HG02759 (cell line): Measurements from ENCODE around the gene PRDM16.
"Not testable (repeated sequence)": the region's sequence is repeated elsewhere in the genome, so short reads cannot be mapped to it uniquely, and the experiment has no call there.

ENCODE experiments used
- ATAC-seq: cut with Tn5 transposase; IDR thresholded peaks from one replicate; pipeline ENCODE4 v1.9.1; 2021; ENCODE audit warnings: mild to moderate bottlenecking, moderate library complexity; ENCODE audit not compliant: unreplicated experiment

The PRDM16 gene

GRCh38 chr1:3270403-3271245, 201.6 kb downstream of the PRDM16 start:
- ATAC-seq, result no peak

DNA sequence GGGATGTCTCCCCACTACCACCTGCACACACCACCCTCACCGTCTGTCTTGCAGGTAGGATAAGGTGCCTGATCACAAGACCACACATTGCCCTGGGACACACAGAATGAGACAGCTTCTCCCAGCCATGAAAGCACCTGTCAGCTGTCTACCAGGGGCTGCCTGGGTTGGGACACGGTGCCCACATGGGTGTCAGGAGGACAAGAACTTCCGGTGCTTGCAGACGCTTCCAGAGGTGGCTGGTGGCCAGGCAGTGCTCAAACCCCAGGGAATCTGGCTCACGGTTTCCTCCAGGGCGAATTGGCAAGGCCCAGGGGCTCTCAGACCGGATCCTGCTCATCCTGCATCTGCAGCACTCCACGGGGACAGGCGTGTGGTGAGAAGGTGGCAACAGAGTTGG, 202.9 kb downstream of the PRDM16 start:
- ATAC-seq, result no peak

GRCh38 chr1:3272321-3273045, 203.5 kb downstream of the PRDM16 start:
- no peak for ATAC-seq

- ATAC-seq, result no peak
Measured at GRCh38 chr1:3273447-3273846, 204.4 kb downstream of the PRDM16 start.

- no peak for ATAC-seq
Measured at GRCh38 chr1:3274972-3275371, 206.0 kb downstream of the PRDM16 start.

DNA sequence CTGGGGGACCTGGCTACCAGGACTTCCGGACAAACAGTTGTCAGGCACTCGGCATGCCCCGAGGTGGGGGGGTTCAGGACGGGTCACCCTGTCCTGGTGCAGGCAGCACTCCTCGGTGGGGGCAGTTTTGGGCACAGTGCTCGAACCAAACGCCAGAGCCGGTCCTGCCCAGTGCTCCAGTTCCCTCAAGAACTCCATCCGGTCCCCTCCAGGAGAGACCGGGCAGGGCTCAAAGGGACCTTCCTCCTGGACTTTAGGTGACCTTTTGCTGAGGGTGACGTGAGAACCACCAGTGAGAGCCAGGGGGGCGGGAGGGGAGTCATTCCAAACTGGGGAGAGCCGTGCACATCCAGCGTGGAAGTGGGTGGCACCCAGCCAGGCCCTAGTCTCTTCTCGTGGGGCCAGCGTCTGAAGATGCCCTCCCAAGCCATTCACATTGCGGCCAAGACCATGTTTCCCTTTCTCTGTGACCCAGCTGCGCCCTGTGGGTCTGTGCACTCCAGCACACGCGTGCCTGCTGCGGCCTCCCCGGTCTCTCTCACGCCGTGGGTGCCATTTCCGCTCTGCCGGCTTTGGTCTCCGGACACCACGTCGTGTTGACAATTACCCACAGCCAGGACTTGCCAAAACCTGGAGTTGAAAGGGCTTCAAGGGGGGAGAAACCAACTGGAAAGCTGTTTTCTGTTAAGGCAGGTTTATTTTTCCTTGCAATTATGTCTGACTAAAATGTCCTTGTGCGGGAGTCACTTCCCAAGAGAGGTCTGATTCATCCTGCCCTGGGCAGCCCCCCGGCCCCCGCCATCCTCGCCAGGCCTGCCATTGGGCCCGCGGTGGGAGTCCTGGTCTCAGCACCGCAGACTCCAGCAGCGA, 206.7 kb downstream of the PRDM16 start:
- no peak for ATAC-seq

DNA sequence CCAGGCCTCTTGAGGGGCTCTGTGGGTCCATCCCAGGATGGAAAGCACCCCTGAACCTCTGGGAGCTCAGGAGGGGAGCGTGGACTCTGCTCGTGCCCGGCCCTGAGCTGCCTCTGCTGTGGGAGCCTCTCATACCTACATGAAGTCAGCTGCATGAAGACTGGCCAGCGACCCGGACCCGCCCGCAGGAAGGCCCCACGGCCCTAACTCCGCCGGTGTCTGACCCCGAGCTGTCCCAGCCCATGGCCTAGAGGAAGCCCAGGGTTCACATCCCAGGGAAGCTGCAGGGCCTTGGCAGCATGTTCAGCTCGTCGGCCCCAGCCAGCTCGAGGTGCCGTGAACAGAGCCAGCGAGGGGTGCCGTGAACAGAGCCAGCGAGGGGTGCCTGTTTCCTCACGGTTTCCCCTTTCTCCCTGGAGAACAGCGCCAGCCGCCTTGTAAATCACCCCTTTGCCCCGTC, 207.4 kb downstream of the PRDM16 start:
- ATAC-seq, result no peak

DNA sequence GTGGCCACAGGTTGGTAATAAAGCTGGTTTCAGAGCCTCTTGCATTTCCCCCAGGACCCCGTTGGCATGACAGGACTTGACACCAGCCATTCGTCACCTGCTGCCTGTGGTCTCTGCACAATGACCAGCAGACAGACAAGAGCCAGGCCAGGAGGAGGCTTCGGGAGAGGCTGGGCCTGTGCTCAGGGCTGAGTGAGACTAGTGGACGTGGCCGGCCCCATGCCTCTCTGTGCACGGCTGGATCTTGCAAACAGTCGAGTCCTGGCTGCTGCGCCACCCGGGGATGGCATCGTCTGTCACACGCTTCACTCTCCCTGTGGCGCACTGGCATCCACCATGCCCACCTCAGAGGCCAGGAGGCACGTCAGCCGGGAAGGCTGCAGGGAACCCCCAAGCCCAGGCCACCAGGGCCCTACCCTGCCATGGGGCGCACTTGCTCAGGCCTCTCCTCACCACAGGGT, 208.0 kb downstream of the PRDM16 start:
- no peak for ATAC-seq

DNA sequence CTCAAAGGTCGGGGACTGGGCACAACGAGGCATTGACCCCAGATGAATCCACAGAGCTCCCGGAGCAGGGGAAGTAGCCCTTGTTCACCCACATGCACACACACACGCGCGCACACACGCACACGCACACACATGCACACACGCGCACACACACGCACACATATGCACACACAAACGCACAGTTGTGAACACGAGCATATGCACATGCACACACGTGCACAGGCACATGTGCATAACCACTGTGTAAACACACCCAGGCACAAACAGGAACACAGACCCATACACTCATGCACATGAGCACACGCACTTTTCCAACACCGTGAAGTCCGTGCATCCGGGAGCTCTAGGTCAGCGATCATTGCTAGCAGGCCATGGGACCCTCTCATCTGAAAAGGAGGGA, 208.6 kb downstream of the PRDM16 start:
- no peak for ATAC-seq

DNA sequence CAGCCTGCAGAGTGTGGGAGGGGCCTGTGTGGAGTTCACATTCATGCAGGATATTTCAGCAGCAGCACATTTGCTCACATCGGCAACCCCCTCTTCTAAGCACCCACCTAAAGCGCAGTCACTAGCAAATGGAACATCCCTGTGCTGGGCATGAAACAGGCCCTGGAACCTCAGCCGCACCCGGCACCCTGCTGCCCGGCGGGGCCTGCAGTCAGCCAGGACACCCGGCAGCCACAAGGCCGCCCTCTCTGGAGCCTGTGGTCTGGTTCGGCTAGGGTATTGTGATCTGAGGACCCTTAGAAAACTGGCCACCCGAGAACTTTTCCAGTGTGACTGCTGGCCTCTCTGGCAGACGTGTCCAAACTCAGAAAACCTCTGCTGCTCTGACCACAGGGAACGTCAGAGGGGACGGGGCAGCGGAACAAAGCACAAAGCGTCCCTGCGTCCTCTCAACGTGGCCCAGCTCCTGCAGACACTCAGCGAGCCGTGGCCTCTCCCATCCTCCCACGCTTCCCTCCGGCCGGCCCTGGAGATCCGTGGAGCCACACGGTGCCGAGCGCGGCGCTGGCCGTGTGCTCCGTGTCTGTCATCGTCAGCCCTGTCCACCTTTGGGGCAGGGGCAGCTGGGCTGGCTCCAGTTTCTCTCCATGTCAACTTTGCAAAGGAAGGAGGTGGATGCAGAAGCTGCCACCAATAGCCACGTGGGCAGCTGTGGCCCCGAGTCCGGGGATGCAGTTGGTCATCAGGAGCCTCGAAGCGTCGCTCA, 209.6 kb downstream of the PRDM16 start:
- ATAC-seq, result no peak

GRCh38 chr1:3279182-3279470, 210.1 kb downstream of the PRDM16 start:
- no peak for ATAC-seq

DNA sequence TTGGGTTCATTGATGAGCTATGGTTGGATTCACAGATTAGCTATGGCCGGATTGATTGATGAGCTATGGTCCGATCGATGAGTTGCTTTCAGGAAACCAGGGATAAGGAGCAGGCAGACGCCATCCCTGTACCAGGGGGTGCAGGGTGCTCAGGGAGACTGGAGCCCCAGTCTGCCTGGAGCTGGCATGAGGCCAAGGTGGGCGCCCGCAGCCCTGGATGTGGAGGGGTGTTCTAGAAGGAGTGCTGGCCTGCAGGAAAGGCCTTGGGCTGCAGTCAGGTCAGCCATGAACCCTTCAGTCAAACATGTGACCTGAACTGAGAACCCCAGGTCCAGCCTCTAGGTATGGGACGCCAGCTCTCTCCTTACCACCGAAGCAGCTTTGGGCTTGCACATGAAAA, 212.7 kb downstream of the PRDM16 start:
- ATAC-seq, result no peak

GRCh38 chr1:3282186-3282585, 213.2 kb downstream of the PRDM16 start:
- ATAC-seq, result no peak

DNA sequence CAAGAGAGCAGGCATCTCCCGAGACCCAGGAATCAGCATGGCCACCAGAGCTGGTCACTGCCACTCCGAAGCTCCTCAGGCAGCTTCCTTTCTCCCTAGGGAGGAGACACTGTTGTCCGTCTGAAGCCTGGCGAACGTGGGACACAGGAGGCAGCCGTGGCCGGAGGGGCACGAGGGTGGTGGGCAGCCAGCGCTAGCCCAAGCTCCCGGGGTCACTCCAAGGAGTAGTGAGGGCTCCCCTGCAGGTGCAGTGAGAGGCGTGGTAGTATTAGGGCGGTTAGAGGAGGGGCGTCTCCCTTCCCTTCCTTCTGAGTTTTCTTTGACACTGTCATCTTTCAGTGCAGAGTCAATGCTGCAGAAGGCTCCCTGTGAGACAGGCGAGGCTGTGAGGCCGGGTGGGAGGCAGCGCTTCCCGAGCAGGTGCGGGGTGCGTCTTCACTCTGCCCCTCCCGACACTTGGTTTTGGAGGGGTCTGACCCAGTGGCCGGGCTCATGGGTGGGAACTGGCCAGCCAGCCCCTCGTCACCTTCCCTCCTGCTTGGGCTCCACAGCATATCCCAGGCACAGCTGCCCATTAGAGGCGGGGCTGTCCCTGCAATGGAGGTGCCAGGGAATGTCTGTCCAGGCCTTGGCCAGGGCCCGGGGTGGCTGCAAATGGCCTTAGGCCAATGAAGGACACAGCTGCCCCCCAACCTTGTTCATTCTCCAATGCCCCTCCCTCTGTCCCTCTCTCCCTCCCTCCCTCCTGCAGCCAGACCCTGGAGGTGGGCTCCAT, 213.8 kb downstream of the PRDM16 start:
- no peak for ATAC-seq

- ATAC-seq, result no peak
Measured at GRCh38 chr1:3283849-3284248, 214.8 kb downstream of the PRDM16 start.

GRCh38 chr1:3284691-3285090, 215.7 kb downstream of the PRDM16 start:
- no peak for ATAC-seq

- ATAC-seq, result no peak
Measured at GRCh38 chr1:3285106-3285740, 216.2 kb downstream of the PRDM16 start.

DNA sequence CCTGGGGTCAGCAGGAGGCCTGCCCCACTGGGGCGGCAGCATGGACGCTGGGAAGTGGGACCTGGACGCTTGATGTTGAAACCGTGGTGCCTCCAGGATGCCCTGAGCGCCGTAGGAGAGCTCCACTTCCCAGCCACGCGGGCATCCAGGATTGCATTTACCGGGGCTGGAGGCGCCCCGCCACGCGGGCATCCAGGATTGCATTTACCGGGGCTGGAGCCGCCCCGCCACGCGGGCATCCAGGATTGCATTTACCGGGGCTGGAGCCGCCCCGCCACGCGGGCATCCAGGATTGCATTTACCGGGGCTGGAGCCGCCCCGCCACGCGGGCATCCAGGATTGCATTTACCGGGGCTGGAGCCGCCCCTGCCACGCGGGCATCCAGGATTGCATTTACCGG, 218.1 kb downstream of the PRDM16 start:
- ATAC-seq, result not testable (repeated sequence)

DNA sequence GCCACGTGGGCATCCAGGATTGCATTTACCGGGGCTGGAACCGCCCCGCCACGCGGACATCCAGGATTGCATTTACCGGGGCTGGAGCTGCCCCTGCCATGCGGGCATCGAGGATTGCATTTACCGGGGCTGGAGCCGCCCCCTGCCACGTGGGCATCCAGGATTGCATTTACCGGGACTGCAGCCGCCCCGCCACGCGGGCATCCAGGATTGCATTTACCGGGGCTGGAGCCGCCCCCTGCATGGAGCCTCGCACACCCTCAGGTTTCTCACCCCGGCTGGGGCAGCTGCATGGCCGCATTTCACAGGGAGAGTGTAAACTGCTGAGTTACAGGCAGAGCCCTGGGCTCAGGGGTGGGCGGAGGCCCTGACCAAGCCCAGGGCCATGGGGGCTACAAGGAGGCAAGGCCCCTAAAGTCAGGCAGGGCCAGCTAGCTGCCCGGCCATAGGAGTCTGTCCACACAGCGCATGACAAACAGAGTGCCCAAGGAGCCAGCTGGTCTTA, 218.7 kb downstream of the PRDM16 start:
- ATAC-seq, result no peak
